ENCODE measurements around the gene TMEM236.

TMEM236 gene

DNA sequence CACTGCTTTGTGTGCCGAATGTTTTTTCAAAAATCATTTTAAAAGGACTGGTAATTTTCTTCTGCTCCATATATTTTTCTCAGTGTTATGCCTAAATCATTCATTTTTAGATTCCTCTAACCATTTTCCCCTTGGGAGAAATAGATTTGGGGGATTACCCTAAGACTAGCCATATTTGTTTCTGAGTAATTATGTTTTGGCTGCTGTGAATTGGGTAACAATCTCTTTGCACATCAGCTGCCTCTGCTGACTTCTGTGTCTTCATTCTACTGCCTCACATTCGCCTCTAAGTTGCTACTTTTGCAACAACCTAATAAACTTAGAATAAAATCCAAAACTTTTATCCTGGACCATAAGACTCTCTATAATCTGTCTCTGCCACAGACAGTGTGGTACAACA, 38.6 kb downstream of the TMEM236 start:
- no peak for DNase-seq

DNA sequence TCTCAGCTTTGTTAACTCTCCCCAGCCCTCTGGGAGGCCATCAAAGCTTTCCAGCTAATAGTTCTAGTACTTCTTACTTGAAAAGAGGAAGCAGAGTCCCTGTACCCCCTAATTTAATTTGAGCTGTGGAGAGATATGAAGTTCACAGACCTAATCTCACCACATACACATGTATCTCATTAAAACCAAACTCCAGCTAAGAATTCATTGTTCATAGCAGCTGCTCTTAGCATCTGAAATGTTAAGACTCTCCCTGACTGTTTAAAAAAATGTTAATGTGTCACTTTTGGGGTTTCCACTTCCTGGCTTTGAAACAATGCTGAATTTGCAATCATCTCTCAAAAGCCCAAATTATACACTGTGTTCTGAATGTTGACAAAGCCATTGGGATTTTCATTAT, 41.0 kb downstream of the TMEM236 start:
- DNase-seq = no peak

DNA sequence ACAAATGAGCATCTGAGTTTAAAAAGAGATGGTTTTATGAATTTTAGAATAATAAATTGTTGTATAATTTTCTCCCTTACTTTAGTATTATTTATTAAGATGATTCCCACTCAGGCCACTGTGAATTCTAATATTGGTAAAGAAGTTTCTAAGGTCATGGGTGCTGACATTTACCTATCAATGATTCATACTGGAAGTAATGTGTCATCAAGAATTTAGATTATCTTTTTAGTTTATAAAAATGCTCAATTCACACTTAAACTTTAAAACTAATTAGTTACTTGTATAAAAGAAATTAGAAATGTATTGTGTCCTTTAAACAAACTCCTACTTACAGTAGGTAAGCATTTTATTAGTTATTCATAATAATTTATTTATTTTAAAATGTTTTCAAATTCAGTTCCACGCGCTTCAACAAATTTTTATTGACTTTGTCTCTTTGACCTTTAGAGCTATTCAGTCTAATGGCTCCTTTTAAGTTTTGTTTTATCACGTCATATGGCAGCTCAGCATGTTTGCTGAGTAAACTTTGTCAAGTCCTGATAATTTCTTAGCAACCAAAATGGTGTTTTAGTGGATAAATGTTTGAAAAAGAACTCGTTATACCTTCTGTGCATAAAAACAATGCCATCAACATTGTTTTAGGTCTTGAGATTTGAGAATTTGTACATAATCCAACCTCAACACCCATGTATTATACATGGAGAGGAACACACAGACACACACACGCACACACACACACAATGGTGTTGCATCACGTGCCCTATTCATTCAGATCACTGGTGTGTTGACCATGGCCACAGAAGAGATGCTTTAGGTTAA, 42.0 kb downstream of the TMEM236 start:
- DNase-seq = peak; percentile 28

DNA sequence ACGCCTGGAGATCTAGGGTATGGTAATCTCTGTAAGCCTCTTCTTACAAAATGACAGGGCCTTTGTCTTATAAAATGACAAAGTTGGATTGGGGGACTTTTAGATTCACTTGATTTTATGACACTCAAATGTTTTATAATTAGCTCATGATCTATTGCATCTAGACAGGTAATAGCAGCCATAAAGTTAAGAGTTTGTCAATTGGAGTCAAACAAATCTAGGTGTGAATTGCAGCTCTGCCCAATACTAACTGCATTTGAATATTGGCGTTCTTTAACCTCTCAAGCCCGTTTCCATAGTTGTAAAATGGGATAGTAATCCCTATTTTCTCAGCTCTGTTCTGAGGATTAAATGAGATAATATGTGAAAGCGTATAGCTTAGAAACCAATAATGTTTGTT, 43.1 kb downstream of the TMEM236 start:
- DNase-seq = no peak

DNA sequence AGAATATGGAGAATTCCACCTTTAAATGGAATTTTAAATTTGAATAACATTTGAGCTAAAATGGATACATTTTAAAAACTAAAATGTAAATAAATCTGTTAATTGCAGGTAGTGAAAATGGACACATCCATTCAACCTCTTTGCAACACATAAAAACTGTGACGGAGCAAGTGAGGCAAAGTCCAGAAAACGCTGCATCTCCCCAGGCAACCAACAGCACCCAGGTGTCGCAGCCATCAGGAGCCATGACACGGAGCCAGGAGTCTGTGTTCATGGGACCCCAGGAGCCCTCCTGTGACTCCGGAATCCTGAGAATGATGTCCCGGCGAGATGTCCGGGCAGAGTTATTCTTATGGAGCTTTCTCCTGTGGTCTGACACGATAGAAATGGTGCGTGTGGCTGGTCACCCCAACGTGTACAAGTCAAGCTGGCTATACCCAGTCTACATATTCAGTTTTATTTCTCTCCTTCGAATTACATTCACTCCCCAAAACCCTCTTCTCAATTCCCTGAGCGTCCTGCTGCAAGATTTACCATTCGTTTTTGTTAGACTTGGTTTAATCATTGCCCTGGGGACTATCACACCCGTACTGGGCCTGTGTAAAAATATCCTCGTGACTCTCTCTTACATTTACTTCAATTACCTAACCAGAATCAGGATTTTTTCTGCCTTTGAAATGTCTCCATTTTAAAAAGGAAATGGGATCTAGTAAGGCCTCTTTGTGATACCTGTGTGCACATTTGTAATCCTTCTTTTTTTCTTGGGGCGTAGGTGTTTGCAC, 44.0 kb downstream of the TMEM236 start:
- DNase-seq = no peak

DNA sequence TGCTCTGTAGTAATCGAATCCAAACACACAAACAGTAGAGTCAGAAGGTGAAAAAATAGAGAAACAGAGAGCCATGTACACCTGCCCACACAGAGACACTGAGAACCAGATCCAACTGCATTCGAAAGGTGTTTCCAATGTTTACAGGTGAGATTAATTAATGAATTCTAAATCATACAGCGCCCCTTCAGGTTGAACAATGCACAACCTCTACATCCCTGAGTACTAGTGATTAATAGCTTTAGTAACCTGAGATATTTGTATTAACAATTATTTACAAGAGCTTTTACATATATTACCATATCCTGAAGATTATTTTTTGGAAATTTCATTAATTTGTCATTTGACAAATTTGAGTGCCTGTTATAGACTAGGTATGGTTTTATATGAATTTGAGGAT, 49.5 kb downstream of the TMEM236 start:
- peak; percentile 6 for DNase-seq

DNA sequence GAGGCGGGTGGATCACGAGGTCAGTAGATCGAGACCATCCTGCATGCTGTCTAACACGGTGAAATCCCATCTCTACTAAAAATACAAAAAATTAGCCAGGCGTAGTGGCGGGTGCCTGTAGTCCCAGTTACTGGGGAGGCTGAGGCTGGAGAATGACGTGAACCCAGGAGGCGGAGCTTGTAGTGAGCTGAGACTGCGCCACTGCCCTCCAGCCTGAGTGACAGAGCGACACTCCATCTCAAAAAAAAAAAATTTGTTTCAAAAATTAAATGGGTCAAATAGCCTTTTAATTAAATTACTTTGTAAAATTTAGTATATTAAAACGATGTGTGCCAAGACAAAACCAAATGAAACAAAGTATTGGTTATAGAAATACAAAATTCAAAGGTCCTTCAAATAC, 50.3 kb downstream of the TMEM236 start:
- no peak for DNase-seq

DNA sequence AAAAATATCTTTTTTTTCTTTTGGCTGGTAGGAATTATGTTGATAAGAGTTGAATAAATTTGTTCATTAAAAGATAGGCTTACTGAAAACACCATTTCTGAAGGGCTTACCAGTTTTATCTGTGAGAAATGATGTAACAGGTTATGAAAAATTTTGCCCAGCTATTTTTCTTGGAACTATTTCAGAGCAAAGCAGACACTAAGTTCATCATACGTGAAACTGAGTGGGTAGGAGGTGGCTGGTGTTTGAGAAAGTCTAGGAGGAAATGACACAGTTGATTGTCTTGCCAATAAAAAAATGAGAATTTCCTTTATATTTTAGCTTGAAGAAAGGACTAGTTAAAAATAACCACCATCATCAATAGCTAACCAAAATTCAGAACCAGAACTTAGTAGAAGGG, 51.0 kb downstream of the TMEM236 start:
- DNase-seq = no peak

DNA sequence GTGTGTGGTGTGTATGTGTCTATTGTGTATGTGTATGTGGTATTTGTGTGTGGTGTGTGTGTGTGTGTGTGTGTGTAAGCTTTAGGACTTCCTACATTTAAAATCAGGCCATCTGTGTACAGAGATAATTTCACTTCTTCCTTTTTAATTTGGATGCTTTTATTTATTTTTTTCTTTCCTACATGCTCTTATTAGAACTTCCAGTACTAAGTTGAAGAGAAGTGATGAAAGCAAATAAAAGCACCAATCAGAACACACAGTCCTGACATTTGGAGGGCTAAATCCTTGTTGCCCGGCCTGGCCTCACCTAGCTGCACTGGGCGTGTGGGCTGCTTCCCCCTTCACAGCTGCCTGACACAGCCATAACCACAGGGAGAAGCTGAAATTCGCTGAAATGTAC, 53.3 kb downstream of the TMEM236 start:
- DNase-seq = no peak

DNA sequence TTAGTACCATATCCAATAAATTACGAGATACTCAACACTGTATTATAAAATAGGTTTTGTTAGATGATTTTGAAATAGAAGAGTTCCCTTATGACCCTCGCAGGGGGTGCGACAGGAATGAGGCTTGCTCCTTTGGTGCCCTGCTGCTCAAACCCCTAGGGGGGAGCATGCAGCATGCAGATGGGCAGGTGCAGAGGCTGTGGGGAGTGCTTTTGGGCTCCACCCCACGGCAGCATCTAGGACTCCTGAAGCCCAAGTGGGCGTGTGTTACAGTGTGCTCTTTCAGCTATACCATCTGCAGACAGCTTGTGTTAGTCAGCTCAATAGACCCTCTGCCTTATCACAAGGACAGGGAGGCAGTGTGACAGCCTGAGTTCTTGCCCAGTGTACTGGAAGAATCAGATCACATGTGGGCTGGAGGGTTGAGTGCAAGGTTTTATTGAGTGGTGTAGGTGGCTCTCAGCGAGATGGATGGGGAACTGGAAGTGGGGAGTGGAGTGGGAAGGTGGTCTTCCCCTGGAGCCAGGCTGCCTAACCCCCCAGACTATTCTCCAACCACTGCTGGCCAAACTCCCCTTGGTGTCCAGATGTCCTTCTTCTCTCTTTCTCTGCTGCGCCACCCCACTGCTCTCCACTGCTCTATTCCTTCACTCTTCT, 54.0 kb downstream of the TMEM236 start:
- DNase-seq = no peak

DNA sequence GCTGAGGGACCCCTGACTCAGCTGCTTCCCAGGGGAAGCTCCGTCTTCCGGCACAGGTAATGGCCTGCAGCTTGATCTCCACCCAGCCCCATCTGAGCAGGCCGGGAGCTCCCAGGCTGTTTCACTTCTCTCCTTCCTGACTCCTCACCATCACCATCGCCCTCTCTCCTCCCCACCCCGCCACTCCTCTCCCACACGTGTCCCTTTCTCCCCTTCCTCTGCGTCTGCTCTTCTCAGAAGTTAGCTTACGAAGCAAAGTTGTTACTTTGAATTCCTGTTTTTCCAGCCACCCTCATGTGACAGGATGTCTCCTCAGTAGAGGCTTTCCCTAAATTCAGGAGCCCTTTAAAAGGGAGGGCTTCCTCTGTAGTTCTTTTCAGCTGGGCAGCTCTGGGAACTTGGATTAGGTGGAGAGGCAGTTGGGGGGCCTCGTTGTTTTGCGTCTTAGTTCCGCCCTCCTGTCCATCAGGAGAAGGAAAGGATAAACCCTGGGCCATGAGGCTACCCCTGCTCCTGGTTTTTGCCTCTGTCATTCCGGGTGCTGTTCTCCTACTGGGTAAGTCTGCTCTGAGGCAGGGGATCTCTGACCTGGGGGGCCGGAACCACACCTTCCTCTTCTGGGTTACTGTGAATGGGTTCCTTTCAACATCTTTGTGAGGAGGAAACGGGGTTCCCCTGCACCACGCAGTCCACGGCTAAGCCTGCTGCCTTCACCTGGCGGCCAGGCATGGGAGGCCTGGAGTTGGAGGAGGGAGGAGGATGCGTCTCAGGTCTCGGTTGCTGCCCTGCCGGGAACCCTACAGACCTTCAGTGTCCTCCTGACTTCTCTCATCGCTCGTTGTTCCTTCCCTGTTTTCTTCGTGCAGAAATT, 57.2 kb downstream of the TMEM236 start, which contains the start of gene MRC1:
TSS of gene MRC1 (plus strand) at position 378 of the 871 bp plus-strand sequence. CDS start at position 496, 118 bp downstream.
- no peak for DNase-seq

DNA sequence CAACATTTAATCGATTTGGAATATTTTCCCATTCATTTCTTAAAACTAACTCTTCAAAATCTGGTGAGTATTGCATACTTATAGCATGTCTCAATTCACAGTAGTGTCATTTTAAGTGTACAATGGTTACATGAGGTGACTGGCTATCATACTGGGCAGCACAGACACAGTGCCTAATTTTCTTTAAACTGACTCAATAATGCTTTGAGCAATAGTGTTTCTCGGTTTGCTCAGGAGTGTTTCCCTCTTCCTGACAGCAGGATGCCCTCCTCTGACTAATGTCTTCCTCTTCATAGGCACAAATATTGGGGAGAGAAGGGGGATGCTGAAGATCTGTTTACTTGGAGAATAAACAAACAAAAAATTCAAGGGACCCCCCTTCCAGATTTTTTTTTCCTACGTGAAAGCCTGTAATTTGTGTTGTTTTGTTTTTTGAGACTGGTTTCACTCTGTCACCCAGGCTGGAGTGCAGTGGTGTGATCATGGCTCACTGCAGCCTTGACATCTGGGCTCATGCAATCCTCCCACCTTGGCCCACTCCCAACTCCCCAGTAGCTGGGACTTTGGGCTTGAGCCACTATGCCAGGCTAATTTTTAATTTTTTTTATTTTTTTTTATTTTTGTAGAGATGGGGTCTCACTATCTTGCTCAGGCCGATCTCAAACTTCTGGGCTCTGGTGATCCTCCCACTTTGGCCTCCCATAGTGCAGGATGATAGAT, 59.3 kb downstream of the TMEM236 start:
- no peak for DNase-seq

DNA sequence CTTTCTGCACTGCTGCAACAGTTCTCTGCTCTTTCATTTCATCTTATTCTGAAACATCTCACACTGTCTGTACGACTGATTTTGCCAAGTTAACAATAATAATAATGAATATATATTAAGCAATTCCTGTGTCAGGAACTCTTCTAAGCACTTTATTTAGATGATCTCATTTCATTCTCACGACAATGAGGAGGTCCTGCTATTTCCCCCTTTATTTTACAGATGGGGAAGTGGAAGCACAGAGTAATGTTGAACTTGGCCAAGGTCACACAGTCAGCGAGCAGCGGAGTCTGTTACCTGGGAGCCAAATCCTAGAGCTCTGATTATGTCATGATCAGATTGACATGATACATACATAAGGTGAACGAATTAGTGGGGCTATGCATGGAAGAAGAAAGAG, 63.0 kb downstream of the TMEM236 start:
- DNase-seq = no peak

DNA sequence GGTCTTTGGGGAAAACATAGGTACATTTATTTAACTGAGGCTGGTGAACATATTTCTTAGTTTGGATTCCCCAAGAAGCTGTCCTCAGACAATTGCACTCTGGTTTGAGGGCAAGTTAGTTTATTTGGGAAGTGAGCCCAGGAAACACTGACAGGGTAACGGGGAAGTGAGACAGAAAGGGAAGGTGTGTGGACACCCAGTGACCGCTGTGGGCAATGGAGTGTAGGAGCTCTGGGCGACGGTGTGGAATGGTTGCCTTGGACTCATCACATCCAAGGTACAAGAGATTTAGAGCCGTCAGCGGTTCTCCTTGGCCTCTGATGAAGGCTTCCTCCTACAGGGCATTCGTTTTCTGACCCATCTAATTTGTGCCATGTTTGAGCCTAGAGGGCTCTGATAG, 64.2 kb downstream of the TMEM236 start:
- no peak for DNase-seq

DNA sequence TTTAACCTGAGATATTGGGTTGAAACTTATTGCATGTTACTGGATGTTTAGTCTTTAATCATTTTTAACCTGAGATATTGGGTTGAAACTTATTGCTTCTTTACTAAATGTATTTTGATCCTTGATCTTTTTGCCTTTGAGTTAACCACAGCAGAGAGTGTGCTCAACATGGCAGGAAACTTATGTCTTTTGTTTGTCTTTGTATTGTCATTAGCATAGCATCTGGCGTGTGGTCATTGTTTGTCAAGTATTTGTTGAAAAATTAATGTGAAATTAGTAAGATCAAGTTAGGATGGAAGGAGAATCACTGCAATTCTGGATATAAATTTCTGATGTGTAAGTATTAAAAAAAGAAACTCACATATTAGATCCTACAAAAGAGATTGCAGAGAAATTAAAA, 65.3 kb downstream of the TMEM236 start:
- no peak for DNase-seq

DNA sequence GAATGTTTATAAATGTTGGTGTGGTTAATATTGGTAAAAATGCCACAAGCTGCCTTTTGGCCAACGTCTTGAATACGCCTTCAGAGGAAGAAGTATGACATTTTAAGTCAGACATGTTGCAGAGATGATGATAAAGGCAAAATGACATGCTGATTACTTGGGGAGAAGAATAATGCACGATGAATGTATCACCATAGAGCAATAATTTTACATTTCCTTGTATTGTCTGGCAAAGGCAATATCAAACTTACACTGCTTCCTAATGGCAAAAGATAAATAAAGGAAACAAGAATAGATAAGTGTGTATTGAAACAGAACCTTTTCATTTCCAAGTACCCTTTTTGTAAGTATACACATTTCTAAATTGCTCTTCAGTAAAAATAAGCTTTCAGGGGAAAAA, 65.8 kb downstream of the TMEM236 start:
- DNase-seq = no peak

DNA sequence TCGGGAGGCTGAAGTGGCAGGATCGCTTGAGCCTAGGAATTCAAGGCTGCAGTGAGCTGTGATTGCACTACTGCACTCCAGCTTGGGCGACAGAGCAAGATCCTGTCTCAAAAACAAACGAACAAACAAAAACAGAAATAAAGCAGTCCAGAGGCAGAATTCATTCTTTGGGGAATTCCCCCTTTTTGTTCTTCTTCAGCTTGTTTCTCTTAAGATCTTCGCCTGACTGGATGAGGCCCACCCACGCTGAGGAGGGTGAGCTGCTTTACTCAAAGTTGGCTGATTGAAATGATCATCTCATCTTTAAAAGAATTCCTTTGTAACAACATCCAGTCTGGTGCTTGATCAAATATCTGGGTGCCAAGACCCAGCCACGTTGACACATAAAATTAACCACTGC, 67.8 kb downstream of the TMEM236 start:
- no peak for DNase-seq

DNA sequence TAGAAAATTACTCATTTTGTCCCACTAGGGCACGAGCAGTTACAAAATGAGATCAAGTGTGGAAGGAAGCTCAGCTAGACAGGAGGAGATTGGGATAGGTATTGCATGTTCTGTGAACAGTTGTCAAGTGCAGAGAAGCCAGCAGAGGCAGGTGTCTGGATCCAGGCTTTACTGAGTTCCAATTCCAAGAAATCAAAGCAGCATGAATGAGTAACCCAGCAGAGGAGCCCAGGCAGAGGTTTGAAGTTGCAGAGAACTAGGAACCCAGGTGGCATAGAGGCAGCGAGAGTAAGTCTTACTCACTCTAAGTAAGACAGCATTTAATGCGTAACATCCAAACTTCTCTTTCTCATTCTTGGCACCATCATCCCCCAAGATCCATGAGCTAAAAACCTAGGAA, 68.9 kb downstream of the TMEM236 start:
- DNase-seq = no peak

DNA sequence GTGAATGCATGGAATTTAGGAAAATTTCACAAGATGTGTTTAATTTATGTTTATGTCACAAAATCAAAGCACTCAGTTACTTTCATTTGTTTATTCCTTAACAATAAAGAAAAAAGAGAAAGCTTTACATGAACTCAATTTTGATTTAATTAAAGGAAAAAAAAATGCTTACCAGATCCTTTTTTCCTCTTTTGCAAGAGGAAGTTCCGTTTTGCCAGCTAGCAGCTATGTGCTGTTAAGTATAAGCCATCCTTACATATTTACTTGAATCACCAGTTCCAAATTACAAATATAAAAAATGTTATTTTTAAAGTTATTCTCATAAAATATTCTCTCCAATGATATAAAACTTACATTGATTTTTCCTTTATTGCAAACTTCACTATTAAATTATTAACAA, 69.9 kb downstream of the TMEM236 start:
- no peak for DNase-seq

DNA sequence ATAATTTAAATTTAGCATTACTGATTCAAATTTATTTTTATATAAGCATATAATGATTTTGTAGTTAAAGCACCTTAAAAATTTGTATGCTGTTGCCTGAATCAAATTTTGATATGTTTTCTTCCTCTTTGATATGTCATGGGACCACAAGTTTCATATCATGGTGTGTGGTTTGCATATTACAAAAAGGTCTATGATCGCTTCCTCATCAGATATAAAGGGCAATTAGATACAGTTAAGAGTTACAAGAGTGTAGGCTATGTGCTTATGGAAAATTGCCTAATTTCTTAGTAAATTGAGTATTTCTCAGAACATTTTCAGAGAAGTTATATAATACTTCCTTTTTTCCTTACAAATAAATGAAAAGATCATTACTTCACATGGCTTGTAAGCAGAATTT, 79.3 kb downstream of the TMEM236 start:
- DNase-seq = no peak

DNA sequence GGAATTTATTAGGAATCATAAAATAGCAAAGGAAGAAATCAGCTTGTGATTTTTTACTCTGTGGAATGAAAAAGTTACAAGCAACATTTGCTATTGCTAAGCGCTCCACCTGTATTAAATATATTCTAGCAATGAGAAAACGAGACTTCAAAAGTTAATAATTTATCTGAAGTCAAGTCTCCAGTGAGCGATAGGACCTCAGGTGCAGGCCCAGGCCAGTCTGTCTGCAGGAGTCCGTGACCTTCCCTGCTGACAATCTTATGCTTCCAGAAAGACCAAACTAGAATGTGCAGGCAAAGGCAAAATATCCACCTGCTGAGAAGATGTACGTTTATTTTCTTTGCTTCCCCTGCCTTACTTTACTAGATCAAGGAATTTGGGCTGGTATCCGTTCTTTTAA, 79.9 kb downstream of the TMEM236 start:
- DNase-seq = no peak

DNA sequence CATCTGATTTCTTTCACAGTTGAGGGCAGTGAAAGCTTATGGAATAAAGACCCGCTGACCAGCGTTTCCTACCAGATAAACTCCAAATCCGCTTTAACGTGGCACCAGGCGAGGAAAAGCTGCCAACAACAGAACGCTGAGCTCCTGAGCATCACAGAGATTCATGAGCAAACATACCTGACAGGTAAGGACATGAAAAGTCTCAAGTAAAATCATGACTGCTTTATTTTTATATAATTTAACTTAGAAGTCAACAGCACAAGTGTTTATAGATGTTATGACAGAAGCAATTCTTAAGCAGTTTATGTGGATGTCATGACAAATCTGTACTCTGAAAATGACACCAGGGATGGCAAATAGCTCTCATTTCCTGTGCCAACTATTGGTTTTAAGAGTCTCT, 81.7 kb downstream of the TMEM236 start:
- no peak for DNase-seq
